Transverse colon (tissue), 4 donors: ENCODE measurements around the gene PVALEF. TPM values are rescaled to one million over a fixed set of nuclear protein-coding genes. Genes with fewer than 3 reads are reported as not detected.

Experiments
- DNase-seq: peaks from one replicate; pipeline ENCODE4 v3.0.0-alpha.2; 2019
- H3K27ac ChIP-seq, 4 donors: fragments of 200-600 bp; sonication (generic); 2 replicates each; pipeline ENCODE4 v1.5.1; 2016 to 2018; ENCODE audit warnings: inconsistent platforms in 4 of 4
- H3K27me3 ChIP-seq: fragments of 200-600 bp; sonication (generic); 2 replicates; pipeline ENCODE4 v1.5.1; 2017; ENCODE audit warnings: inconsistent platforms
- H3K36me3 ChIP-seq, 4 donors: fragments of 200-600 bp; sonication (generic); 2 replicates each; pipeline ENCODE4 v1.5.1; 2017 to 2019; ENCODE audit warnings: inconsistent platforms in 4 of 4
- H3K4me1 ChIP-seq, 4 donors: fragments of 200-600 bp; sonication (generic); 2 replicates each; pipeline ENCODE4 v1.5.1; 2017 to 2020; ENCODE audit warnings: inconsistent platforms in 4 of 4
- H3K4me3 ChIP-seq, 4 donors: fragments of 200-600 bp; sonication (generic); 1 replicate in 1 of 4; 2 replicates in 3 of 4; pipeline versions ENCODE4 v1.5.1 to v1.6.1; 2017 to 2019; ENCODE audit warnings: inconsistent platforms in 4 of 4
- H3K9me3 ChIP-seq, 2 donors: fragments of 200-600 bp; sonication (generic); 2 replicates each; pipeline ENCODE4 v1.5.1; 2017 to 2019; ENCODE audit warnings: inconsistent platforms in 2 of 2
- EP300 ChIP-seq: sonication (generic); formaldehyde crosslinking; IDR thresholded peaks from one replicate; pipeline ENCODE4 v1.6.1; 2017; ENCODE audit warnings: antibody characterized with exemption, low read depth
- POLR2A ChIP-seq: fragments of 450-650 bp; IDR thresholded peaks from one replicate; pipeline ENCODE4 v1.6.1; 2016; ENCODE audit warnings: antibody characterized with exemption, mild to moderate bottlenecking, moderate library complexity
- POLR2AphosphoS5 ChIP-seq, 3 donors: sonication (generic); formaldehyde crosslinking; IDR thresholded peaks; one replicate each; pipeline ENCODE4 v1.6.1; 2016; ENCODE audit warnings: antibody characterized with exemption in 3 of 3
- WGBS, 2 donors: methylation state at CpG; one replicate each; pipeline ENCODE4 v1.1.5; 2018; ENCODE audit warnings: low coverage in 1 of 2; 5-methylcytosine and 5-hydroxymethylcytosine counted together
- in situ Hi-C, 4 donors: fragments of 200-750 bp; cut with MboI; loops; one replicate each; pipeline versions ENCODE4 v1.15.0 to v1.15.1; 2017; ENCODE audit warnings: low sequenced_read_pairs in 3 of 4, low pct_ligation_motif_present in 1 of 4, low pct_unique_long_range_greater_than_20kb in 1 of 4
- intact Hi-C: fragments of 100-400 bp; cut with DNase I; formaldehyde crosslinking; loops from one replicate; pipeline ENCODE4 v1.15.1; 2023; ENCODE audit warnings: low total_unique reads
- total RNA-seq, 4 donors: library from RNA; depleted of rRNA; stranded (reverse); fragments of >200 nt; gene quantifications; one replicate each; pipeline ENCODE4 v1.1.0, GENCODE V29; 2016
- TF ChIP-seq, protein P1 (sequence below), 5 experiments: fragments of 200-600 bp in 3 of 5; fragments of 450-650 bp in 2 of 5; sonication (generic) in 3 of 5; IDR thresholded peaks; 1 replicate in 2 of 5; 2 replicates in 3 of 5; pipeline ENCODE4 v1.5.1; 2016 to 2017; ENCODE audit warnings: antibody characterized with exemption in 5 of 5, inconsistent platforms in 3 of 5, mild to moderate bottlenecking in 2 of 5, moderate library complexity in 1 of 5

The PVALEF gene
- total RNA-seq, 4 donors from 2014 or later: not detected

DNA sequence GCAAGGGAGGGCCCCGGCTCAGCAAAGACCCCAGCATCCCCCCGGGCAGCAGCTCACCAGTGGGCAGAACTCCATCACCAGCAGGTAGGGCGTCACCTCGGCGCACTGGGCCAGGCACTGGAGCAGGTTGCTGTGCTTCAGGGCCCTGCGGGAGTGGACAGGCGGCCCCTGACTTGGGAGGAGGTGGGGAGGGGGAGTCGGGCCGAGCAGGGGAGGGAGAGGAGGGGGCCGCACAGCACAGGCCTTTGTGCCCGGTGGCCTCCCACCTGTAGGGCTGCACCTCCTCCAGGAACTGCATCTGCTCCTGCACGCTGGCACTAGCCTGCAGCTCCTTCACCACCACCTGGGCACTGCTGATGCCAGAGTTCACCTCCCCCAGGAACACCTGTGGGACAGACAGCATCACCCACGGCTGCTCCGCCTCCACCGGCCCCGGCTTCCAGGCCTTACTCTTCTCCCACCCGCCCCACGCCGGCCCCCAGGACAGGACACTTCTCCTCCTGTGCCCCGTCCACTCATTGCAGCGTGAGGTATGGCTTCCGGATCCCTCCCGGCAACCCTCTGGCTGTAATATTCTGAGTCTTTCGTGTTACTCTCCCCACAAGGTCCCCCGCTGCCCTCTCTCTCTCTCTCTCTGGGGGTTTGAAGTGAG is 37.7 kb upstream of the PVALEF start:
- peak overlapping the region in 1 of 4 donors; percentile 25 for H3K27ac ChIP-seq
- no peak for DNase-seq
- no peaks in the 10 kb centered on the region for H3K36me3 ChIP-seq
- 68% methylated on average over 25 of the region's 25 CpGs; no CpG with 5 or more reads in 1 of the 2 donors for WGBS, 2 donors
- TF ChIP-seq, protein P1, sequence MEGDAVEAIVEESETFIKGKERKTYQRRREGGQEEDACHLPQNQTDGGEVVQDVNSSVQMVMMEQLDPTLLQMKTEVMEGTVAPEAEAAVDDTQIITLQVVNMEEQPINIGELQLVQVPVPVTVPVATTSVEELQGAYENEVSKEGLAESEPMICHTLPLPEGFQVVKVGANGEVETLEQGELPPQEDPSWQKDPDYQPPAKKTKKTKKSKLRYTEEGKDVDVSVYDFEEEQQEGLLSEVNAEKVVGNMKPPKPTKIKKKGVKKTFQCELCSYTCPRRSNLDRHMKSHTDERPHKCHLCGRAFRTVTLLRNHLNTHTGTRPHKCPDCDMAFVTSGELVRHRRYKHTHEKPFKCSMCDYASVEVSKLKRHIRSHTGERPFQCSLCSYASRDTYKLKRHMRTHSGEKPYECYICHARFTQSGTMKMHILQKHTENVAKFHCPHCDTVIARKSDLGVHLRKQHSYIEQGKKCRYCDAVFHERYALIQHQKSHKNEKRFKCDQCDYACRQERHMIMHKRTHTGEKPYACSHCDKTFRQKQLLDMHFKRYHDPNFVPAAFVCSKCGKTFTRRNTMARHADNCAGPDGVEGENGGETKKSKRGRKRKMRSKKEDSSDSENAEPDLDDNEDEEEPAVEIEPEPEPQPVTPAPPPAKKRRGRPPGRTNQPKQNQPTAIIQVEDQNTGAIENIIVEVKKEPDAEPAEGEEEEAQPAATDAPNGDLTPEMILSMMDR (IDR thresholded peaks at IDR 0.05): no peak
- TF ChIP-seq POLR2A: no peak
- TF ChIP-seq EP300: no peak
- no peak for TF ChIP-seq POLR2AphosphoS5 (IDR thresholded peaks at IDR 0.05)
- H3K27me3 ChIP-seq: no peaks in the 10 kb centered on the region
- no peaks in the 10 kb centered on the region for H3K9me3 ChIP-seq
- intact Hi-C loops: no loop called here
- in situ Hi-C loops: no loop called here
- no peak overlapping the region for H3K4me3 ChIP-seq
- peaks cover 0 to 13% (median 5%) of the 10 kb centered on the region in 4 donors for H3K4me1 ChIP-seq

GRCh38 chr17:81128338-81128737 is 37.0 kb upstream of the PVALEF start:
- no peaks in the 10 kb centered on the region for H3K27me3 ChIP-seq
- peaks cover 0 to 13% (median 5%) of the 10 kb centered on the region in 4 donors for H3K4me1 ChIP-seq
- H3K9me3 ChIP-seq: no peaks in the 10 kb centered on the region
- in situ Hi-C loops: no loop called here
- no peak for DNase-seq
- TF ChIP-seq POLR2A (no peak), POLR2AphosphoS5 (IDR thresholded peaks at IDR 0.05) (no peak), EP300 (no peak)
- TF ChIP-seq, protein P1 (IDR thresholded peaks at IDR 0.05): no peak
- intact Hi-C loops: no loop called here
- 87% methylated on average over 14 of the region's 14 CpGs; no CpG with 5 or more reads in 1 of the 2 donors for WGBS, 2 donors
- peak overlapping the region in 2 of 4 donors; percentile 4 to 25 for H3K27ac ChIP-seq
- H3K36me3 ChIP-seq: no peaks in the 10 kb centered on the region
- no peak overlapping the region for H3K4me3 ChIP-seq

GRCh38 chr17:81128774-81129173 is 36.5 kb upstream of the PVALEF start:
- Histone ChIP-seq H3K9me3 (no peaks in the 10 kb centered on the region), H3K27me3 (no peaks in the 10 kb centered on the region), H3K27ac (peak overlapping the region in 1 of 4 donors; percentile 25), H3K4me3 (no peak overlapping the region), H3K4me1 (peaks cover 0 to 13% (median 5%) of the 10 kb centered on the region in 4 donors), H3K36me3 (no peaks in the 10 kb centered on the region)
- in situ Hi-C loops (no loop called here), intact Hi-C loops (no loop called here)
- DNase-seq: no peak
- no peak for TF ChIP-seq EP300
- no peak for TF ChIP-seq POLR2A
- TF ChIP-seq POLR2AphosphoS5 (IDR thresholded peaks at IDR 0.05): no peak
- TF ChIP-seq, protein P1 (IDR thresholded peaks at IDR 0.05): no peak
- 82% methylated on average over 23 of the region's 23 CpGs; no CpG with 5 or more reads in 1 of the 2 donors for WGBS, 2 donors

GRCh38 chr17:81129289-81129688 is 36.0 kb upstream of the PVALEF start:
- H3K4me3 ChIP-seq: no peak overlapping the region
- peaks cover 0 to 13% (median 5%) of the 10 kb centered on the region in 4 donors for H3K4me1 ChIP-seq
- H3K36me3 ChIP-seq: no peaks in the 10 kb centered on the region
- 81% methylated on average over 8 of the region's 11 CpGs; no CpG with 5 or more reads in 1 of the 2 donors for WGBS, 2 donors
- H3K27ac ChIP-seq: peak overlapping the region in 2 of 4 donors; percentile 21 to 32
- intact Hi-C loops: no loop called here
- no peak for DNase-seq
- no peaks in the 10 kb centered on the region for H3K27me3 ChIP-seq
- in situ Hi-C loops: no loop called here
- no peak for TF ChIP-seq POLR2AphosphoS5 (IDR thresholded peaks at IDR 0.05)
- TF ChIP-seq, protein P1 (IDR thresholded peaks at IDR 0.05): no peak
- TF ChIP-seq POLR2A: no peak
- no peak for TF ChIP-seq EP300
- no peaks in the 10 kb centered on the region for H3K9me3 ChIP-seq
